ENCODE results near the gene DUSP12. TPM values are rescaled to one million over a fixed set of nuclear protein-coding genes. Genes with fewer than 3 reads are reported as not detected.
A peak's percentile ranks its signal among the peaks of the same experiment; 100 is the strongest.

DUSP12 gene
- total and polyA plus RNA-seq, 2 experiments from 2014 or later = 28.4 to 37.2 TPM

DNA sequence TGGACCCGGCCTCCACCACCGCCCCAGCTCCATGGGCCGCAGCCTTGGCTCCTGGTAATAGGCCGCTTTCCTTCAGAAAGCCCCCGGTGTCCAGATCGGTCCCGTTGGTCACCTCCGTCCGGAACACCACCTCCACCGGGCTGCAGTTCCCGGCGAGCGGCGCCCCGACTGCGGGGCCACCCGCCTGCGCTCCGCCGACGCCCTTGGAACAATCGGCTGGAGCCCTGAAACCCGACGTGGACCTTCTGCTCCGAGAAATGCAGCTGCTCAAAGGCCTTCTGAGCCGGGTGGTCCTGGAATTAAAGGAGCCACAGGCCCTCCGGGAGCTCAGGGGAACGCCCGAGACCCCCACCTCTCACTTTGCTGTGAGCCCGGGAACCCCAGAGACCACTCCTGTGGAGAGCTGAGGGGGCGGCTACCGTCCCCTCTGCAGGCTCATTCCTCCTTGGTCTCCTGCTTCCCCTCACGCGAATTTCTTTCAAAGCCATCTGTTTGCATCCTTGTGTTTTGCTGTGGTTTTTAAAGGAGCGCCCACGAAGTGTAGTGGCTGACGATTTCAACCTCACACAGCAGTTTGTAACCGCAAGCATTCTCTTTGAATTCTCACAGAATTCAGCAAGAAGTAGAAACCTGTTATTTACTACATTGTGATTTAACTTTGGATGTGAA, 22.2 kb upstream of the DUSP12 start:
- H3K9me2 ChIP-seq (ENCODE audit: insufficient read depth) = 0 out of 2 replicates have a peak, but pooled peaks cover 2% of the 10 kb centered on the region
- peak overlapping the region; percentile 94 for H2AFZ ChIP-seq
- no peaks in the 10 kb centered on the region for H4K20me1 ChIP-seq (replicated peaks; ENCODE audit: insufficient read depth)
- DNase-seq (ENCODE audit: low spot score) = peak; percentile 41
- H3K27ac ChIP-seq (ENCODE audit: low read depth) = 0 out of 2 replicates have a peak overlapping the region, but pooled peaks have one; percentile 63
- peaks cover 42% of the 10 kb centered on the region for H3K27me3 Mint-ChIP-seq (ENCODE audit: insufficient read depth, low read depth, poor library complexity)
- H3F3A ChIP-seq (replicated peaks; ENCODE audit: low read depth) = no peaks in the 10 kb centered on the region
- H3K79me2 ChIP-seq (replicated peaks; ENCODE audit: insufficient read depth) = no peaks in the 10 kb centered on the region
- no peaks in the 10 kb centered on the region for H3K36me3 Mint-ChIP-seq (ENCODE audit: low read depth)
- no peaks in the 10 kb centered on the region; the same call in 2 of the 3 replicates for H3K9me3 Mint-ChIP-seq
- H3K27me3 ChIP-seq (ENCODE audit: insufficient read depth) = peaks cover 55% of the 10 kb centered on the region
- H3K27ac Mint-ChIP-seq = peak overlapping the region; percentile 79
- no peak for TF ChIP-seq EZH2phosphoT487 (IDR thresholded peaks at IDR 0.05; ENCODE audit: unreplicated experiment)
- TF ChIP-seq, protein P1, sequence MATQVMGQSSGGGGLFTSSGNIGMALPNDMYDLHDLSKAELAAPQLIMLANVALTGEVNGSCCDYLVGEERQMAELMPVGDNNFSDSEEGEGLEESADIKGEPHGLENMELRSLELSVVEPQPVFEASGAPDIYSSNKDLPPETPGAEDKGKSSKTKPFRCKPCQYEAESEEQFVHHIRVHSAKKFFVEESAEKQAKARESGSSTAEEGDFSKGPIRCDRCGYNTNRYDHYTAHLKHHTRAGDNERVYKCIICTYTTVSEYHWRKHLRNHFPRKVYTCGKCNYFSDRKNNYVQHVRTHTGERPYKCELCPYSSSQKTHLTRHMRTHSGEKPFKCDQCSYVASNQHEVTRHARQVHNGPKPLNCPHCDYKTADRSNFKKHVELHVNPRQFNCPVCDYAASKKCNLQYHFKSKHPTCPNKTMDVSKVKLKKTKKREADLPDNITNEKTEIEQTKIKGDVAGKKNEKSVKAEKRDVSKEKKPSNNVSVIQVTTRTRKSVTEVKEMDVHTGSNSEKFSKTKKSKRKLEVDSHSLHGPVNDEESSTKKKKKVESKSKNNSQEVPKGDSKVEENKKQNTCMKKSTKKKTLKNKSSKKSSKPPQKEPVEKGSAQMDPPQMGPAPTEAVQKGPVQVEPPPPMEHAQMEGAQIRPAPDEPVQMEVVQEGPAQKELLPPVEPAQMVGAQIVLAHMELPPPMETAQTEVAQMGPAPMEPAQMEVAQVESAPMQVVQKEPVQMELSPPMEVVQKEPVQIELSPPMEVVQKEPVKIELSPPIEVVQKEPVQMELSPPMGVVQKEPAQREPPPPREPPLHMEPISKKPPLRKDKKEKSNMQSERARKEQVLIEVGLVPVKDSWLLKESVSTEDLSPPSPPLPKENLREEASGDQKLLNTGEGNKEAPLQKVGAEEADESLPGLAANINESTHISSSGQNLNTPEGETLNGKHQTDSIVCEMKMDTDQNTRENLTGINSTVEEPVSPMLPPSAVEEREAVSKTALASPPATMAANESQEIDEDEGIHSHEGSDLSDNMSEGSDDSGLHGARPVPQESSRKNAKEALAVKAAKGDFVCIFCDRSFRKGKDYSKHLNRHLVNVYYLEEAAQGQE (IDR thresholded peaks at IDR 0.05; ENCODE audit: unreplicated experiment) = no peak
- no peak for TF ChIP-seq EZH2 (IDR thresholded peaks at IDR 0.05; ENCODE audit: low read depth, unreplicated experiment)
- TF ChIP-seq CREB1 (CRISPR knock-in tag; IDR thresholded peaks at IDR 0.05; ENCODE audit: low read depth) = no peak
- TF ChIP-seq STAT1 (IDR thresholded peaks at IDR 0.05; ENCODE audit: unreplicated experiment) = no peak
- peaks cover 22% of the 10 kb centered on the region for H3K4me1 ChIP-seq (ENCODE audit: insufficient read depth)
- no peaks in the 10 kb centered on the region for H3K36me3 ChIP-seq (ENCODE audit: insufficient read depth)
- peaks cover 31% of the 10 kb centered on the region for H3K4me1 Mint-ChIP-seq
- peak overlapping the region; percentile 93 for H3K4me3 ChIP-seq
- H3K4me3 Mint-ChIP-seq = peak overlapping the region; percentile 85
- H3K4me2 ChIP-seq = peak overlapping the region; percentile 89
- peak; percentile 17 for ATAC-seq

DNA sequence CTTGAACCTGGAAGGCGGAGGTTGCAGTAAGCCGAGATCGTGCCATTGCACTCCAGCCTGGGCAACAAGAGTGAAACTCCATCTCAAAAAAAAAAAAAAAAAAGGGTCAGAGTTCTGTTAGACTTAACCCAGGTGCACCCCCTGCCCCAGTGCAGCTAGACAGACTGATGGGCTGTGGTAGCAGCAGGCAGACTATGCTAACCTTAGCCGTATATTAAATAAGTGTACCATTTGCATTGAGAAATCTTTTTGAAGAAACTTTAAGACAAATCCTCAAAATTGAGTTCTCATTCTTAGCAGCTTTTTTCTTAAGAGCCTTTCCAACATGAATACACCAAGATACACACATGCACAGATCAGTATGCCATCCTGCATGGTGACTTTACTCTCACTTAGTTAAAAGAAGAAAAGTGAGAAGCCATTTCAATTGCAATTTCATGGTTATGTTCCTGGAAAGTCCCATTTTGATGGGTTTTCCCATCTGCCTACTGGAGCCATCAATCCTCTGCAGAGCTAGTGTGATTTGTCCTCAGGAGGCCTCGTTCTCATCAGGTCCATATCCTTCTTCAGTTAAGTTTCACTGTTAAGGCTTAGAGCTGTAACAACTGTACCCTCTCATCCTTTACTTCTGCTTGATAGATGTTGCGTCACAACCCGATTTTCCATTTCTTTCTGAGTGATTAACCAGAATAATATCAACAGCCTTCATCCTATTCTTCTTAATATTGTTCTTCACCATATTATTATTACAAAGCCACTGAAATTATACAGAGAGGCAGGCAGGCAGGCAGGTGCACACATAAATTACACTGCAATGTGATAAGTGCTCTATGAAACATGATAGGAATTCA, 21.0 kb upstream of the DUSP12 start:
- H3K4me1 ChIP-seq (ENCODE audit: insufficient read depth) = peaks cover 22% of the 10 kb centered on the region
- Mint-ChIP-seq H3K4me1 (peaks cover 31% of the 10 kb centered on the region), H3K27me3 (ENCODE audit: insufficient read depth, low read depth, poor library complexity) (peaks cover 37% of the 10 kb centered on the region), H3K27ac (no peak overlapping the region; the same call in 1 of the 2 replicates), H3K9me3 (no peaks in the 10 kb centered on the region; the same call in 2 of the 3 replicates), H3K4me3 (peak overlapping the region; percentile 85; the same call in 2 of the 3 replicates), H3K36me3 (ENCODE audit: low read depth) (no peaks in the 10 kb centered on the region)
- no peak for DNase-seq (ENCODE audit: low spot score)
- no peaks in the 10 kb centered on the region for H3K9me2 ChIP-seq (ENCODE audit: insufficient read depth)
- no peak overlapping the region for H2AFZ ChIP-seq
- H3K36me3 ChIP-seq (ENCODE audit: insufficient read depth) = no peaks in the 10 kb centered on the region
- H3K79me2 ChIP-seq (replicated peaks; ENCODE audit: insufficient read depth) = no peaks in the 10 kb centered on the region
- H3K4me3 ChIP-seq = no peak overlapping the region
- H3F3A ChIP-seq (replicated peaks; ENCODE audit: low read depth) = no peaks in the 10 kb centered on the region
- no peak for ATAC-seq
- H3K4me2 ChIP-seq = peak overlapping the region; percentile 89; the same call in 1 of the 2 replicates
- no peaks in the 10 kb centered on the region for H4K20me1 ChIP-seq (replicated peaks; ENCODE audit: insufficient read depth)
- H3K27me3 ChIP-seq (ENCODE audit: insufficient read depth) = peaks cover 48% of the 10 kb centered on the region
- H3K27ac ChIP-seq (ENCODE audit: low read depth) = no peak overlapping the region
- TF ChIP-seq, protein P2, sequence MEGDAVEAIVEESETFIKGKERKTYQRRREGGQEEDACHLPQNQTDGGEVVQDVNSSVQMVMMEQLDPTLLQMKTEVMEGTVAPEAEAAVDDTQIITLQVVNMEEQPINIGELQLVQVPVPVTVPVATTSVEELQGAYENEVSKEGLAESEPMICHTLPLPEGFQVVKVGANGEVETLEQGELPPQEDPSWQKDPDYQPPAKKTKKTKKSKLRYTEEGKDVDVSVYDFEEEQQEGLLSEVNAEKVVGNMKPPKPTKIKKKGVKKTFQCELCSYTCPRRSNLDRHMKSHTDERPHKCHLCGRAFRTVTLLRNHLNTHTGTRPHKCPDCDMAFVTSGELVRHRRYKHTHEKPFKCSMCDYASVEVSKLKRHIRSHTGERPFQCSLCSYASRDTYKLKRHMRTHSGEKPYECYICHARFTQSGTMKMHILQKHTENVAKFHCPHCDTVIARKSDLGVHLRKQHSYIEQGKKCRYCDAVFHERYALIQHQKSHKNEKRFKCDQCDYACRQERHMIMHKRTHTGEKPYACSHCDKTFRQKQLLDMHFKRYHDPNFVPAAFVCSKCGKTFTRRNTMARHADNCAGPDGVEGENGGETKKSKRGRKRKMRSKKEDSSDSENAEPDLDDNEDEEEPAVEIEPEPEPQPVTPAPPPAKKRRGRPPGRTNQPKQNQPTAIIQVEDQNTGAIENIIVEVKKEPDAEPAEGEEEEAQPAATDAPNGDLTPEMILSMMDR (conservative IDR thresholded peaks at IDR 0.05; ENCODE audit: low read depth in 2 of 2) = no peak
- TF ChIP-seq, protein P1 (IDR thresholded peaks at IDR 0.05; ENCODE audit: unreplicated experiment) = no peak
- TF ChIP-seq JUNB (IDR thresholded peaks at IDR 0.05; ENCODE audit: unreplicated experiment) (no peak), EZH2phosphoT487 (IDR thresholded peaks at IDR 0.05; ENCODE audit: unreplicated experiment) (no peak), POLR2AphosphoS5 (IDR thresholded peaks at IDR 0.05; ENCODE audit: low read depth) (no peak), ZNF114 (CRISPR knock-in tag; IDR thresholded peaks at IDR 0.05) (no peak), STAT1 (IDR thresholded peaks at IDR 0.05; ENCODE audit: unreplicated experiment) (no peak), NANOG (IDR thresholded peaks at IDR 0.05; ENCODE audit: borderline replicate concordance) (no peak), CREB1 (CRISPR knock-in tag; IDR thresholded peaks at IDR 0.05; ENCODE audit: low read depth) (no peak), ZNF331 (CRISPR knock-in tag; IDR thresholded peaks at IDR 0.05; ENCODE audit: low read depth) (no peak)

Data from GM23338 (cell line).